Osteoblast (primary cell): ENCODE data around the gene MBD1. TPM values are rescaled to one million over a fixed set of nuclear protein-coding genes. Genes with fewer than 3 reads are reported as not detected.
A peak's percentile ranks its signal among the peaks of the same experiment; 100 is the strongest.
"Not testable (repeated sequence)": the region's sequence is repeated elsewhere in the genome, so short reads cannot be mapped to it uniquely, and the experiment has no call there.

Experiments used
- DNase-seq: peaks from one replicate; pipeline ENCODE4 v3.0.0; 2011; ENCODE audit warnings: low spot score, mixed read lengths; ENCODE audit not compliant: insufficient read length; ENCODE audit errors: missing footprints
- H2AFZ ChIP-seq: 2 replicates; pipeline ENCODE4 v1.6.0; 2011; ENCODE audit warnings: mild to moderate bottlenecking, low read length
- H3K27ac ChIP-seq: 2 replicates; pipeline ENCODE4 v1.5.1; 2011; ENCODE audit warnings: mild to moderate bottlenecking, low read depth, low read length, moderate library complexity
- H3K27me3 ChIP-seq: 2 replicates; pipeline ENCODE4 v1.6.0; 2012; ENCODE audit warnings: mild to moderate bottlenecking, control low read depth, inconsistent platforms, low read length, moderate library complexity; ENCODE audit not compliant: insufficient read depth
- H3K36me3 ChIP-seq: 2 replicates; pipeline ENCODE4 v1.5.1; 2011; ENCODE audit warnings: mild to moderate bottlenecking, low read length, control low read depth, moderate library complexity; ENCODE audit not compliant: insufficient read depth
- H3K4me1 ChIP-seq: 2 replicates; pipeline ENCODE4 v1.5.1; 2011; ENCODE audit warnings: mild to moderate bottlenecking, low read length, control low read depth, moderate library complexity; ENCODE audit not compliant: insufficient read depth
- H3K4me2 ChIP-seq: 2 replicates; pipeline ENCODE4 v1.6.0; 2011; ENCODE audit warnings: mild to moderate bottlenecking, low read length; ENCODE audit not compliant: insufficient read depth
- H3K4me3 ChIP-seq: fragments of 200-600 bp; sonication (generic); 3 replicates; pipeline ENCODE4 v1.5.1; 2012; ENCODE audit warnings: mild to moderate bottlenecking, low read length, inconsistent platforms; ENCODE audit not compliant: insufficient read depth
- H3K79me2 ChIP-seq: 2 replicates; pipeline ENCODE4 v1.6.0; 2012; ENCODE audit warnings: mild to moderate bottlenecking, low read length, control low read depth, inconsistent platforms; ENCODE audit not compliant: insufficient read depth
- H3K9me3 ChIP-seq: 2 replicates; pipeline ENCODE4 v1.5.1; 2011; ENCODE audit warnings: low read depth, low read length, control low read depth
- H4K20me1 ChIP-seq: 2 replicates; pipeline ENCODE4 v1.6.0; 2012; ENCODE audit warnings: mild to moderate bottlenecking, low read length, control low read depth; ENCODE audit not compliant: insufficient read depth
- CTCF ChIP-seq: IDR thresholded peaks from 2 replicates; pipeline ENCODE4 v1.5.1; 2011; ENCODE audit warnings: mild to moderate bottlenecking, low read depth, low read length, moderate library complexity; ENCODE audit errors: extremely low read depth
- total RNA-seq: library from RNA; depleted of rRNA; stranded (reverse); fragments of >200 nt; gene quantifications from 2 replicates; pipeline ENCODE4 v1.2.3, GENCODE V29; 2012

MBD1 gene
- total RNA-seq, 1 donor, result 71.3 TPM

- Histone ChIP-seq H3K79me2 (no peaks in the 10 kb centered on the region), H3K9me3 (no peaks in the 10 kb centered on the region), H3K4me1 (peaks cover 15% of the 10 kb centered on the region), H3K4me2 (no peak overlapping the region), H3K27me3 (peaks cover 6% of the 10 kb centered on the region), H3K4me3 (no peak overlapping the region), H3K36me3 (no peaks in the 10 kb centered on the region), H2AFZ (no peak overlapping the region), H4K20me1 (no peaks in the 10 kb centered on the region), H3K27ac (no peak overlapping the region)
- TF ChIP-seq CTCF, result no peak
- DNase-seq, result no peak
These were observed 30.3 kb upstream of the MBD1 start for GRCh38 chr18:50311650-50312049.

DNA sequence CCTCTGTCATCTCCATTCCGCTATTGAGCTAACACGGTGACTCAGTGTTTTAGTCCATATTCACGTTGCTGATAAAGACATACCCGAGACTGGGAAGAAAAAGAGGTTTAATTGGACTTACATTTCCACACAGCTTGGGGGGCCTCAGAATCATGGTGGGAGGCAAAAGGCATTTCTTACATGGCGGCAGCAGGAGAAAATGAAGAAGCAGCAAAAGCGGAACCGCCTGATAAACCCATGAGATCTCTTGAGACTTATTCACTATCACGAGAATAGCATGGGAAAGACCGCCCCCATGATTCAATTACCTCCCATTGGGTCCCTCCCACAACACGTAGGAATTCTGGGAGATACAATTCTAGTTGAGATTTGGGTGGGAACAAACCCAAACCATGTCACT is 28.8 kb upstream of the MBD1 start:
- Histone ChIP-seq H3K4me1 (peaks cover 15% of the 10 kb centered on the region), H3K79me2 (no peaks in the 10 kb centered on the region), H3K4me2 (no peak overlapping the region), H4K20me1 (no peaks in the 10 kb centered on the region), H3K9me3 (no peaks in the 10 kb centered on the region), H3K27ac (no peak overlapping the region), H2AFZ (no peak overlapping the region), H3K36me3 (no peaks in the 10 kb centered on the region), H3K4me3 (no peak overlapping the region), H3K27me3 (peaks cover 6% of the 10 kb centered on the region)
- TF ChIP-seq CTCF, result no peak
- DNase-seq, result no peak

DNA sequence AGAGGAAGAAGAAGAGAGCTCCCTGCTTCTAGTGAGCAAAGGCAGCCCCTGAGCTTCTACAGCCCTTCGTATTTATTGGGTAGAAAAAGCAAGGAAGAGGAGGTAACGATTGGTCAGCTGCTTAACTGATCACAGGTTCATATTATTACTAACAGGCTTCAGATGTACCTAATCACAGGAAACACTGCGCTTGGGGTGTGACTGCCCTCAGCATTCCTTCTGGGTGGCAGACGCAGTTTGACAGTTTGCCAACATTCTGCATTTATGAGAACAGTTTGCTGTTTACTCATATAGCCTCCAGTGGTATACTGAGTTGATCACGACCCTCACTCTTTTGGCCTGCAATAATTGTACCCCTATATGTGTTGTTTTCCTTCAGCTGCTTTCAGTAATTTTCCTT is 27.5 kb upstream of the MBD1 start:
- not testable (repeated sequence) for H3K9me3 ChIP-seq, H3K4me2 ChIP-seq, H2AFZ ChIP-seq, H3K79me2 ChIP-seq, H3K27me3 ChIP-seq, H3K4me3 ChIP-seq, H3K27ac ChIP-seq, DNase-seq, H3K36me3 ChIP-seq, H4K20me1 ChIP-seq
- peaks cover 15% of the 10 kb centered on the region for H3K4me1 ChIP-seq

GRCh38 chr18:50307738-50308470 is 26.6 kb upstream of the MBD1 start:
- Histone ChIP-seq H4K20me1 (no peaks in the 10 kb centered on the region), H3K27me3 (peaks cover 15% of the 10 kb centered on the region), H3K79me2 (no peaks in the 10 kb centered on the region), H3K4me3 (peak overlapping the region; percentile 73), H3K4me2 (peak overlapping the region; percentile 96), H2AFZ (peak overlapping the region; percentile 76), H3K9me3 (no peaks in the 10 kb centered on the region), H3K4me1 (peaks cover 15% of the 10 kb centered on the region), H3K36me3 (no peaks in the 10 kb centered on the region), H3K27ac (peak overlapping the region; percentile 57)
- TF ChIP-seq CTCF, result no peak
- DNase-seq, result peak; percentile 96
